HCT116 (cell line): ENCODE measurements around the gene TOM1. TPM values are rescaled to one million over a fixed set of nuclear protein-coding genes. Genes with fewer than 3 reads are reported as not detected.
A peak's percentile ranks its signal among the peaks of the same experiment; 100 is the strongest.

ENCODE experiments used
- ATAC-seq: fragments of 200-7000 bp; cut with Tn5 transposase; 2 replicates; pipeline ENCODE4 v1.9.1; 2020; ENCODE audit warnings: mild to moderate bottlenecking, moderate library complexity
- BruUV-seq: library from RNA; stranded (reverse); fragments of 400-500 nt; replicated peaks from 2 replicates; lab custom pipeline; 2021; lab: Mats Ljungman, UMichigan
- CTCF ChIA-PET: fragments of 300-600 bp; sonication (Branson Sonifier 250); formaldehyde crosslinking; loops from one replicate; lab custom pipeline; 2021; ENCODE audit warnings: antibody characterized with exemption; lab: Charles Lee
- POLR2A ChIA-PET: fragments of 300-600, 350-600 bp; sonication (Branson Sonifier 250); formaldehyde crosslinking; loops from one replicate; lab custom pipeline; 2021; ENCODE audit warnings: antibody characterized with exemption; lab: Charles Lee
- RAD21 ChIA-PET, 2 experiments: fragments of 300-600 bp; sonication (Branson Sonifier 250); formaldehyde crosslinking; loops; one replicate each; lab custom pipeline; 2023; ENCODE audit warnings: low total read pairs in 2 of 2; ENCODE audit not compliant: uncharacterized antibody in 2 of 2, unreplicated experiment in 2 of 2, low non-redundant PET in 1 of 2; lab: Charles Lee
- DNase-seq: peaks from one replicate; pipeline ENCODE4 v3.0.0-alpha.2; 2010; ENCODE audit warnings: low read depth, low spot score
- H2AFZ ChIP-seq: fragments of 200-600 bp; shearing (Covaris generic), sonication (generic); 2 replicates; pipeline ENCODE4 v1.6.1; 2017; ENCODE audit warnings: low read depth, mixed run types, mixed read lengths, antibody characterized with exemption, low read length; ENCODE audit not compliant: poor library complexity, severe bottlenecking
- H3K27ac ChIP-seq: 2 replicates; pipeline ENCODE4 v1.5.1; 2012; ENCODE audit warnings: low read depth, low read length
- H3K27me3 ChIP-seq: fragments of 200-600 bp; sonication (generic); 2 replicates; pipeline ENCODE4 v1.6.1; 2016; ENCODE audit warnings: mixed run types, low read length, mixed read lengths; ENCODE audit not compliant: insufficient read depth
- H3K36me3 ChIP-seq, 2 experiments: fragments of 200-500 bp in 1 of 2; fragments of 200-600 bp in 1 of 2; sonication (Bioruptor generic) in 1 of 2; sonication (generic) in 1 of 2; 2 replicates each; pipeline versions ENCODE4 v1.5.1 to v1.6.1; 2014 to 2016; ENCODE audit warnings: low read length in 2 of 2, inconsistent platforms in 1 of 2, mixed read lengths in 1 of 2, mixed run types in 1 of 2; ENCODE audit not compliant: insufficient read depth in 2 of 2, control insufficient read depth in 1 of 2
- H3K4me1 ChIP-seq, 2 experiments: fragments of 200-600 bp in 1 of 2; sonication (generic) in 1 of 2; 2 replicates each; pipeline versions ENCODE4 v1.5.1 to v1.6.1; 2012 to 2017; ENCODE audit warnings: low read length in 2 of 2, inconsistent platforms in 1 of 2, mild to moderate bottlenecking in 1 of 2, mixed read lengths in 1 of 2, mixed run types in 1 of 2, moderate library complexity in 1 of 2; ENCODE audit not compliant: insufficient read depth in 2 of 2, control insufficient read depth in 1 of 2
- H3K4me2 ChIP-seq: fragments of 200-600 bp; sonication (generic); 2 replicates; pipeline ENCODE4 v1.6.1; 2017; ENCODE audit warnings: mixed run types, low read length, mixed read lengths
- H3K4me3 ChIP-seq, 2 experiments: fragments of 200-600 bp in 1 of 2; sonication (generic) in 1 of 2; replicated peaks in 1 of 2; 2 replicates each; pipeline ENCODE4 v1.5.1; 2011 to 2016; ENCODE audit warnings: low read length in 2 of 2, control low read depth in 1 of 2, low read depth in 1 of 2, mild to moderate bottlenecking in 1 of 2, mixed read lengths in 1 of 2, mixed run types in 1 of 2
- H3K79me2 ChIP-seq: fragments of 200-600 bp; sonication (generic); 2 replicates; pipeline ENCODE4 v1.6.1; 2017; ENCODE audit warnings: mild to moderate bottlenecking, mixed run types, low read length, moderate library complexity, mixed read lengths; ENCODE audit not compliant: insufficient read depth
- H3K9ac ChIP-seq: fragments of 200-600 bp; sonication (generic); 2 replicates; pipeline ENCODE4 v1.6.1; 2016; ENCODE audit warnings: low read length, mixed read lengths
- H3K9me2 ChIP-seq: fragments of 200-600 bp; sonication (generic), shearing (Covaris generic); 2 replicates; pipeline ENCODE4 v1.6.1; 2017; ENCODE audit warnings: mixed run types, mild to moderate bottlenecking, moderate library complexity; ENCODE audit not compliant: insufficient read depth
- H3K9me3 ChIP-seq, 2 experiments: fragments of 200-500 bp in 1 of 2; fragments of 200-600 bp in 1 of 2; sonication (Bioruptor generic) in 1 of 2; sonication (generic) in 1 of 2; 2 replicates each; pipeline ENCODE4 v1.6.1; 2014 to 2017; ENCODE audit warnings: low read length in 2 of 2, mixed read lengths in 2 of 2, inconsistent platforms in 1 of 2, low read depth in 1 of 2, mild to moderate bottlenecking in 1 of 2, mixed run types in 1 of 2, moderate library complexity in 1 of 2; ENCODE audit not compliant: control insufficient read depth in 1 of 2, insufficient read depth in 1 of 2
- H4K20me1 ChIP-seq: fragments of 200-600 bp; sonication (generic), shearing (Covaris generic); 2 replicates; pipeline ENCODE4 v1.6.1; 2017; ENCODE audit warnings: mixed run types, mild to moderate bottlenecking, moderate library complexity; ENCODE audit not compliant: insufficient read depth
- CEBPB ChIP-seq: IDR thresholded peaks from 2 replicates; pipeline ENCODE4 v1.6.1; 2012; ENCODE audit warnings: low read depth
- POLR2A ChIP-seq: IDR thresholded peaks from 2 replicates; pipeline ENCODE4 v1.7.0; 2011; ENCODE audit warnings: borderline replicate concordance; ENCODE audit not compliant: insufficient read depth, insufficient read length; ENCODE audit errors: extremely low read depth
- ZNF274 ChIP-seq: fragments of 200-500 bp; sonication (Bioruptor generic); IDR thresholded peaks from 2 replicates; pipeline ENCODE4 v1.6.1; 2014; ENCODE audit warnings: mild to moderate bottlenecking, low read depth, low read length, inconsistent platforms
- intact Hi-C: fragments of 100-400 bp; cut with micrococcal nuclease; formaldehyde crosslinking; loops from 2 replicates; pipeline ENCODE4 v1.10.0; 2022
- total RNA-seq: library from RNA; stranded (reverse); gene quantifications from one replicate; pipeline ENCODE4 v1.2.1, GENCODE V29; 2021; ENCODE audit not compliant: unreplicated experiment
- TF ChIP-seq, protein P1 (sequence below), 3 experiments: fragments of 200-600 bp in 1 of 3; sonication (generic) in 1 of 3; IDR thresholded peaks in 2 of 3; conservative IDR thresholded peaks in 1 of 3; 2 replicates each; pipeline ENCODE4 v1.5.1; 2012 to 2017; ENCODE audit warnings: low read depth in 2 of 3, low read length in 2 of 3, antibody characterized with exemption in 1 of 3, borderline replicate concordance in 1 of 3, control low read depth in 1 of 3, mild to moderate bottlenecking in 1 of 3, mixed read lengths in 1 of 3, mixed run types in 1 of 3, moderate library complexity in 1 of 3; ENCODE audit not compliant: insufficient read depth in 1 of 3

The TOM1 gene
- total RNA-seq, 1 experiment from 2014 or later = 18.0 TPM

DNA sequence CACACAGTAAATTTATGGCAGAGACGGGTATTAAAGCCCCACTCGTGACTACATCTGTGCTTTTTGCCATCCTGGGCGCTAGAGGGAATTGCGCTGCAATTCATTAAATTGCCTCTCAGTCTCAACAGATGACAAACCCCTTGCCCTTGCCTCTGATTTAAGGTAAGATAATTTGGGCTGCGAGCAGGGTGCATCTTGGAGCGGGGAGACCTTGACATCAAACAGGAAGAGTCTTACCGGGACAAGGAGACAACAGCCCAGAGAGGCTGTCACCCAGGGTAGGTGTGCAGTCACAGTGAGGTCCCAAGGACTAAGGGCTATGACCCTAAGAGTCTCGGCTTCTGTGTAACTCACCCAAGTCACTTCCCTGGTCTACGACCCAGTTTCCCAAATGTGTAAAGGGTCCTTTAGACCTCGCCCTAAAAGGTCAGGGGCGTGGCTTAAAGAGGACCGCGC, 449 bp upstream of the TOM1 start:
- H4K20me1 ChIP-seq = no peaks in the 10 kb centered on the region
- RAD21 ChIA-PET = interaction anchor here in 1 of 2 experiments (0.6 kb wide), 1 partner anchor 68 kb away, joined by 4 read pairs; no protein-coding TSS in a partner anchor
- H3K9me2 ChIP-seq = no peaks in the 10 kb centered on the region
- TSS peak; percentile 93 for BruUV-seq
- no peak for DNase-seq
- POLR2A ChIA-PET = interaction anchor here (0.7 to 1.0 kb wide), 3 partner anchors 10 to 40 kb away, joined by 3 read pairs; no protein-coding TSS in a partner anchor
- no peak overlapping the region for H2AFZ ChIP-seq
- CTCF ChIA-PET = interaction anchor here (0.6 to 1.1 kb wide), 3 partner anchors 8 to 329 kb away, joined by 3 read pairs; no protein-coding TSS in a partner anchor
- no peak for TF ChIP-seq ZNF274
- TF ChIP-seq POLR2A = no peak
- peaks cover 11 to 12% of the 10 kb centered on the region in 2 experiments; a peak in 3 of 4 replicates for H3K36me3 ChIP-seq
- peaks cover 13 to 24% of the 10 kb centered on the region in 2 experiments for H3K4me1 ChIP-seq
- H3K27me3 ChIP-seq = no peaks in the 10 kb centered on the region
- peak; percentile 8 for ATAC-seq
- intact Hi-C loops = no loop called here
- H3K4me2 ChIP-seq = peak overlapping the region; percentile 99
- peak overlapping the region; percentile 63 for H3K27ac ChIP-seq
- peak overlapping the region; percentile 82 for H3K9ac ChIP-seq
- H3K79me2 ChIP-seq = no peaks in the 10 kb centered on the region
- H3K4me3 ChIP-seq = peak overlapping the region; percentile 89 to 91
- H3K9me3 ChIP-seq = no peaks in the 10 kb centered on the region

DNA sequence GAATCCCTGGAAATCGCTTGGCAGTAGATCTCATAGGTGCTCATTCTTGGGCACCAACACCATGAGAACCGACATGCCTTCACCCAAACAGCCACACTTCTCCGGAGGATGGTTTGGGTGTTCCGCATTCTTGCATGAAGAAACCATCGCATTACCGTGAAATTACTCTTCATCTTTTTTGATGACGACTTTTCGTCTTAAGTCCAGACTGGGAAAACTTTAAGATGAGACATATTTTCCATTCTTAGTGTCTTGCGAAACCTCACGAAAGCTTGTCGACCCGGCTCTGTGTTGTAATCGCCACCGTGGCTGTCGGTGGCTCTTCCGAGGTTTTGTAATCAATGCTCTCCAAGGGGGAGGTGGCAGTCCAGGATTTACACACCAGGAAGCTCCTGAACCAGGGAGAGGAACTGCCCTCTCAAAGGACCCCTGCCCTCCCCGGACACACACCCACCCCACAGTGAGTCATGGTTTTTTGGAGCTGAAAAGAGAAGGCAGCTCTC, 1.7 kb downstream of the TOM1 start:
- peaks cover 3 to 4% of the 10 kb centered on the region in 2 experiments; a peak in 1 of 4 replicates for H3K36me3 ChIP-seq
- no peak overlapping the region for H3K27ac ChIP-seq
- no peaks in the 10 kb centered on the region for H3K9me3 ChIP-seq
- H3K27me3 ChIP-seq = no peaks in the 10 kb centered on the region
- intact Hi-C loops = no loop called here
- DNase-seq = no peak
- peaks cover 13 to 28% of the 10 kb centered on the region in 2 experiments for H3K4me1 ChIP-seq
- H2AFZ ChIP-seq = no peak overlapping the region
- RAD21 ChIA-PET = no interaction called here
- no TSS peak for BruUV-seq
- no peak overlapping the region for H3K9ac ChIP-seq
- no peak overlapping the region; a peak in 1 of 4 replicates for H3K4me3 ChIP-seq
- ATAC-seq = no peak
- POLR2A ChIA-PET = no interaction called here
- TF ChIP-seq, protein P1, sequence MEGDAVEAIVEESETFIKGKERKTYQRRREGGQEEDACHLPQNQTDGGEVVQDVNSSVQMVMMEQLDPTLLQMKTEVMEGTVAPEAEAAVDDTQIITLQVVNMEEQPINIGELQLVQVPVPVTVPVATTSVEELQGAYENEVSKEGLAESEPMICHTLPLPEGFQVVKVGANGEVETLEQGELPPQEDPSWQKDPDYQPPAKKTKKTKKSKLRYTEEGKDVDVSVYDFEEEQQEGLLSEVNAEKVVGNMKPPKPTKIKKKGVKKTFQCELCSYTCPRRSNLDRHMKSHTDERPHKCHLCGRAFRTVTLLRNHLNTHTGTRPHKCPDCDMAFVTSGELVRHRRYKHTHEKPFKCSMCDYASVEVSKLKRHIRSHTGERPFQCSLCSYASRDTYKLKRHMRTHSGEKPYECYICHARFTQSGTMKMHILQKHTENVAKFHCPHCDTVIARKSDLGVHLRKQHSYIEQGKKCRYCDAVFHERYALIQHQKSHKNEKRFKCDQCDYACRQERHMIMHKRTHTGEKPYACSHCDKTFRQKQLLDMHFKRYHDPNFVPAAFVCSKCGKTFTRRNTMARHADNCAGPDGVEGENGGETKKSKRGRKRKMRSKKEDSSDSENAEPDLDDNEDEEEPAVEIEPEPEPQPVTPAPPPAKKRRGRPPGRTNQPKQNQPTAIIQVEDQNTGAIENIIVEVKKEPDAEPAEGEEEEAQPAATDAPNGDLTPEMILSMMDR (IDR thresholded peaks at IDR 0.05 in 2 of 3, conservative IDR thresholded peaks at IDR 0.05 in 1 of 3; ENCODE audit: borderline replicate concordance in 1 of 3, insufficient read depth in 1 of 3, low read depth in 2 of 3, low read length in 2 of 3) = no peak
- peak; percentile 84 for TF ChIP-seq CEBPB
- peak overlapping the region; percentile 99; the same call in 1 of the 2 replicates for H3K4me2 ChIP-seq
- H4K20me1 ChIP-seq = no peaks in the 10 kb centered on the region
- no peaks in the 10 kb centered on the region for H3K79me2 ChIP-seq
- CTCF ChIA-PET = no interaction called here
- H3K9me2 ChIP-seq = no peaks in the 10 kb centered on the region
